HG02840 (cell line): ENCODE measurements around the gene MECR.

ENCODE experiments used
- ATAC-seq: cut with Tn5 transposase; IDR thresholded peaks from one replicate; pipeline ENCODE4 v1.9.1; 2021; ENCODE audit warnings: mild to moderate bottlenecking, moderate library complexity, moderate number of reproducible peaks; ENCODE audit not compliant: unreplicated experiment, low FRiP score

MECR gene

DNA sequence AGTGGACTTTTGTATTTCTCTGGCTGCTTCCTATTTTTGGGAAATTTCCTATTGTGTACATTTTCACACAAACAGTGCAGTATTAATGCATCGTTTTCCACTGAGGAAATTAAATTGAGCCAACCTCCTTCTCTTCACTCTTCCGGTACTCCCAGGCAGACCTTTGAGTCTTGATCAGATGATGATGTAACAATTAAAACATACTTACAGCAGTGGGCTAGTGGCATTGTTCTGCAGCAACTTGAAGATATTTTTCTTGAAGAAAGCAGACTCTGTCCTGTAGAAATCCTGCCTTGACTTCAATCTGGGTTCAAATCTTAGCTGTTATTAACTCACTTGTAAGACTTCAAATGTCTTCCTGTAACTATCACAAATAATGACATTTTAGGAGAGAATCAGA lies 88.0 kb downstream of the MECR start:
- ATAC-seq: no peak
